Measurements from ENCODE around the gene SEMA5A.

The SEMA5A gene

GRCh38 chr5:9112520-9113291, 433.2 kb downstream of the SEMA5A start:
- no peak for DNase-seq (ENCODE audit: low spot score)

GRCh38 chr5:9108162-9108561, 437.7 kb downstream of the SEMA5A start:
- no peak for DNase-seq (ENCODE audit: low spot score)

GRCh38 chr5:9105851-9106250, 440.0 kb downstream of the SEMA5A start:
- DNase-seq (ENCODE audit: low spot score), result no peak

GRCh38 chr5:9104571-9105339, 441.1 kb downstream of the SEMA5A start:
- DNase-seq (ENCODE audit: low spot score), result no peak

GRCh38 chr5:9103290-9103689, 442.6 kb downstream of the SEMA5A start:
- DNase-seq (ENCODE audit: low spot score), result no peak

- DNase-seq (ENCODE audit: low spot score), result no peak
Observed at GRCh38 chr5:9099689-9100088, 446.2 kb downstream of the SEMA5A start.

- no peak for DNase-seq (ENCODE audit: low spot score)
Observed at GRCh38 chr5:9098990-9099389, 446.9 kb downstream of the SEMA5A start.

- no peak for DNase-seq (ENCODE audit: low spot score)
Observed at GRCh38 chr5:9094582-9094981, 451.3 kb downstream of the SEMA5A start.

- no peak for DNase-seq (ENCODE audit: low spot score)
Observed at GRCh38 chr5:9091896-9092662, 453.8 kb downstream of the SEMA5A start.

- no peak for DNase-seq (ENCODE audit: low spot score)
Observed at GRCh38 chr5:9090381-9091026, 455.4 kb downstream of the SEMA5A start.

- no peak for DNase-seq (ENCODE audit: low spot score)
Observed at GRCh38 chr5:9089893-9090292, 456.0 kb downstream of the SEMA5A start.

- no peak for DNase-seq (ENCODE audit: low spot score)
Observed at GRCh38 chr5:9082996-9083395, 462.9 kb downstream of the SEMA5A start.

- DNase-seq (ENCODE audit: low spot score), result no peak
Observed at GRCh38 chr5:9072701-9073100, 473.2 kb downstream of the SEMA5A start.

- no peak for DNase-seq (ENCODE audit: low spot score)
Observed at GRCh38 chr5:9071524-9071923, 474.4 kb downstream of the SEMA5A start.

- no peak for DNase-seq (ENCODE audit: low spot score)
Observed at GRCh38 chr5:9071074-9071473, 474.8 kb downstream of the SEMA5A start.

- DNase-seq (ENCODE audit: low spot score), result no peak
Observed at GRCh38 chr5:9069650-9070049, 476.2 kb downstream of the SEMA5A start.

- DNase-seq (ENCODE audit: low spot score), result no peak
Observed at GRCh38 chr5:9067154-9067553, 478.7 kb downstream of the SEMA5A start.

- no peak for DNase-seq (ENCODE audit: low spot score)
Observed at GRCh38 chr5:9066349-9066748, 479.5 kb downstream of the SEMA5A start.

GRCh38 chr5:9063615-9064245, 482.1 kb downstream of the SEMA5A start:
- DNase-seq (ENCODE audit: low spot score), result no peak

- no peak for DNase-seq (ENCODE audit: low spot score)
Observed at GRCh38 chr5:9062873-9063272, 483.0 kb downstream of the SEMA5A start.

- DNase-seq (ENCODE audit: low spot score), result no peak
Observed at GRCh38 chr5:9059920-9060691, 485.8 kb downstream of the SEMA5A start.

Data from CD4-positive, alpha-beta T cell treated with Interleukin-15 for 4 hours (primary cell).